CD14-positive monocyte (primary cell): ENCODE results near the gene EDEM1. TPM values are rescaled to one million over a fixed set of nuclear protein-coding genes. Genes with fewer than 3 reads are reported as not detected.

ENCODE experiments used
- DNase-seq, 3 donors: peaks; one replicate each; pipeline ENCODE4 v3.0.0-alpha.2; 2011 to 2022
- H2AFZ ChIP-seq: 2 replicates; pipeline ENCODE4 v1.6.0; 2012; ENCODE audit warnings: mild to moderate bottlenecking, low read depth, low read length, inconsistent platforms; ENCODE audit not compliant: insufficient read depth, poor library complexity, severe bottlenecking
- H3K27ac ChIP-seq, 2 donors: 1 replicate in 1 of 2; 2 replicates in 1 of 2; pipeline ENCODE4 v1.5.1; 2012 to 2013; ENCODE audit warnings: low read length in 2 of 2, control low read depth in 1 of 2, inconsistent platforms in 1 of 2, low read depth in 1 of 2, mild to moderate bottlenecking in 1 of 2
- H3K27me3 ChIP-seq, 2 donors: one replicate each; pipeline versions ENCODE4 v1.6.0 to v1.6.1; 2011 to 2013; ENCODE audit warnings: low read length in 2 of 2; ENCODE audit not compliant: control insufficient read depth in 2 of 2, insufficient read depth in 2 of 2
- H3K36me3 ChIP-seq, 2 donors: replicated peaks in 1 of 2; 1 replicate in 1 of 2; 2 replicates in 1 of 2; pipeline versions ENCODE4 v1.5.1 to v1.6.1; 2012 to 2013; ENCODE audit warnings: low read length in 2 of 2, control low read depth in 1 of 2, inconsistent platforms in 1 of 2, mild to moderate bottlenecking in 1 of 2; ENCODE audit not compliant: insufficient read depth in 2 of 2, control insufficient read depth in 1 of 2
- H3K4me1 ChIP-seq, 2 donors: 1 replicate in 1 of 2; 2 replicates in 1 of 2; pipeline versions ENCODE4 v1.5.1 to v1.6.1; 2012 to 2013; ENCODE audit warnings: low read length in 2 of 2, control low read depth in 1 of 2, inconsistent platforms in 1 of 2, mild to moderate bottlenecking in 1 of 2, moderate library complexity in 1 of 2; ENCODE audit not compliant: insufficient read depth in 2 of 2, control insufficient read depth in 1 of 2
- H3K4me2 ChIP-seq: replicated peaks from 2 replicates; pipeline ENCODE3; 2012; ENCODE audit warnings: low read length, moderate library complexity, mild to moderate bottlenecking; ENCODE audit not compliant: poor library complexity, severe bottlenecking; ENCODE audit errors: extremely low read depth
- H3K4me3 ChIP-seq, 3 experiments: fragments of 200-600 bp in 1 of 3; sonication (generic) in 1 of 3; replicated peaks in 1 of 3; 1 replicate in 2 of 3; 2 replicates in 1 of 3; pipeline ENCODE4 v1.5.1; 2011 to 2013; ENCODE audit warnings: low read length in 3 of 3, mild to moderate bottlenecking in 3 of 3, control low read depth in 2 of 3, low read depth in 2 of 3, inconsistent platforms in 1 of 3, moderate library complexity in 1 of 3
- H3K79me2 ChIP-seq: 2 replicates; pipeline ENCODE4 v1.6.0; 2012; ENCODE audit warnings: mild to moderate bottlenecking, control low read depth, inconsistent platforms, low read length, moderate library complexity; ENCODE audit not compliant: insufficient read depth
- H3K9ac ChIP-seq: 2 replicates; pipeline ENCODE4 v1.6.0; 2017; ENCODE audit warnings: low read length, mild to moderate bottlenecking; ENCODE audit not compliant: insufficient read depth, poor library complexity, severe bottlenecking
- H3K9me3 ChIP-seq, 2 donors: replicated peaks in 1 of 2; 1 replicate in 1 of 2; 2 replicates in 1 of 2; pipeline versions ENCODE4 v1.5.1 to v1.6.1; 2012 to 2013; ENCODE audit warnings: low read length in 2 of 2, control low read depth in 1 of 2; ENCODE audit not compliant: control insufficient read depth in 1 of 2, insufficient read depth in 1 of 2
- H4K20me1 ChIP-seq: 2 replicates; pipeline ENCODE4 v1.6.0; 2012; ENCODE audit warnings: mild to moderate bottlenecking, low read length, control low read depth, moderate library complexity; ENCODE audit not compliant: insufficient read depth
- H3K27ac Mint-ChIP-seq, 7 donors: one replicate each; pipeline ENCODE4 v1.8.0; 2020; ENCODE audit warnings: mild to moderate bottlenecking in 7 of 7, mixed read lengths in 7 of 7, moderate library complexity in 6 of 7, inconsistent platforms in 2 of 7
- H3K27me3 Mint-ChIP-seq, 3 donors: one replicate each; pipeline ENCODE4 v1.8.0; 2021 to 2022; ENCODE audit warnings: low read depth in 3 of 3, mild to moderate bottlenecking in 3 of 3, mixed read lengths in 3 of 3, moderate library complexity in 3 of 3, inconsistent platforms in 1 of 3
- H3K36me3 Mint-ChIP-seq, 2 donors: one replicate each; pipeline ENCODE4 v1.8.0; 2020; ENCODE audit warnings: mixed read lengths in 2 of 2, inconsistent platforms in 1 of 2, mild to moderate bottlenecking in 1 of 2
- H3K4me1 Mint-ChIP-seq: one replicate; pipeline ENCODE4 v1.8.0; 2020; ENCODE audit warnings: mild to moderate bottlenecking, mixed read lengths
- H3K4me3 Mint-ChIP-seq, 2 donors: one replicate each; pipeline ENCODE4 v1.8.0; 2020; ENCODE audit warnings: mild to moderate bottlenecking in 2 of 2, mixed read lengths in 2 of 2, moderate library complexity in 1 of 2
- H3K9me3 Mint-ChIP-seq, 7 donors: one replicate each; pipeline ENCODE4 v1.8.0; 2020 to 2022; ENCODE audit warnings: mixed read lengths in 7 of 7, mild to moderate bottlenecking in 6 of 7, moderate library complexity in 6 of 7, inconsistent platforms in 2 of 7
- CTCF ChIP-seq: fragments of 200-600 bp; IDR thresholded peaks from one replicate; pipeline ENCODE4 v1.8.0; 2022; ENCODE audit warnings: antibody characterized with exemption, mild to moderate bottlenecking
- WGBS: methylation state at CpG from one replicate; pipeline ENCODE4 v1.1.5; 2013; ENCODE audit warnings: missing lambda C conversion rate; ENCODE audit not compliant: insufficient coverage; 5-methylcytosine and 5-hydroxymethylcytosine counted together
- intact Hi-C, 2 donors: fragments of 100-400 bp; cut with micrococcal nuclease; formaldehyde crosslinking; loops; one replicate each; pipeline versions ENCODE4 v1.15.0 to v1.15.1; 2023
- polyA plus RNA-seq, 3 donors: library from polyadenylated mRNA; depleted of rRNA in 1 of 3; unstranded in 2 of 3; stranded (reverse) in 1 of 3; fragments of 300-500 nt in 2 of 3; fragments of >200 nt in 1 of 3; fragmentation: Illumina TruSeq in 2 of 3; gene quantifications; 1 replicate in 2 of 3; 2 replicates in 1 of 3; pipeline ENCODE4 v1.2.3, GENCODE V29; 2012 to 2021

EDEM1 gene
- polyA plus RNA-seq, 3 donors, result 17.5 to 31.7 (median 23.7) TPM

- H3K27me3 Mint-ChIP-seq, result peaks cover 0 to 2% (median 0%) of the 10 kb centered on the region in 3 donors
- H3K27ac Mint-ChIP-seq, result peak overlapping the region in 4 of 7 donors; percentile 5 to 68 (median 54)
- Histone ChIP-seq H3K36me3 (peaks cover 0 to 3% of the 10 kb centered on the region in 2 donors), H3K9ac (no peak overlapping the region), H3K4me1 (peaks cover 18 to 27% of the 10 kb centered on the region in 2 donors), H3K9me3 (no peaks in the 10 kb centered on the region), H3K27ac (peak overlapping the region in 1 of 2 donors; percentile 60), H3K79me2 (peaks cover 100% of the 10 kb centered on the region), H3K4me2 (no peak overlapping the region), H4K20me1 (peaks cover 100% of the 10 kb centered on the region), H2AFZ (no peak overlapping the region), H3K4me3 (no peak overlapping the region), H3K27me3 (no peaks in the 10 kb centered on the region)
- no peak for DNase-seq
- 100% methylated on average over 1 of the region's 1 CpG for WGBS
- intact Hi-C loops, result no loop called here
- peaks cover 54% of the 10 kb centered on the region for H3K4me1 Mint-ChIP-seq
- no peak for TF ChIP-seq CTCF
- H3K9me3 Mint-ChIP-seq, result no peaks in the 10 kb centered on the region
- peaks cover 0 to 13% of the 10 kb centered on the region in 2 donors for H3K36me3 Mint-ChIP-seq
- H3K4me3 Mint-ChIP-seq, result no peak overlapping the region
These were observed 25.4 kb upstream of the EDEM1 start for GRCh38 chr3:5162102-5162501.

GRCh38 chr3:5165698-5166097, 21.8 kb upstream of the EDEM1 start:
- no peak for TF ChIP-seq CTCF
- no CpG with 5 or more reads among the region's 4 CpGs for WGBS
- H3K27me3 ChIP-seq, result no peaks in the 10 kb centered on the region
- no peak overlapping the region for H3K4me3 ChIP-seq
- H3K27ac Mint-ChIP-seq, result peak overlapping the region in 5 of 7 donors; percentile 25 to 70 (median 48)
- no peaks in the 10 kb centered on the region for H3K9me3 Mint-ChIP-seq
- intact Hi-C loops, result no loop called here
- no peak overlapping the region for H3K9ac ChIP-seq
- no peak overlapping the region for H3K4me3 Mint-ChIP-seq
- peaks cover 0 to 1% (median 0%) of the 10 kb centered on the region in 3 donors for H3K27me3 Mint-ChIP-seq
- DNase-seq, result no peak
- peaks cover 96% of the 10 kb centered on the region for H4K20me1 ChIP-seq
- no peak overlapping the region for H2AFZ ChIP-seq
- H3K36me3 Mint-ChIP-seq, result peaks cover 2 to 10% of the 10 kb centered on the region in 2 donors
- H3K4me2 ChIP-seq, result no peak overlapping the region
- H3K27ac ChIP-seq, result peak overlapping the region in 1 of 2 donors; percentile 45
- peaks cover 63% of the 10 kb centered on the region for H3K4me1 Mint-ChIP-seq
- peaks cover 31 to 53% of the 10 kb centered on the region in 2 donors for H3K4me1 ChIP-seq
- H3K9me3 ChIP-seq, result no peaks in the 10 kb centered on the region
- H3K79me2 ChIP-seq, result peaks cover 100% of the 10 kb centered on the region
- peaks cover 0 to 4% of the 10 kb centered on the region in 2 donors for H3K36me3 ChIP-seq
